ENCODE results near the gene CFAP65. TPM values are rescaled to one million over a fixed set of nuclear protein-coding genes. Genes with fewer than 3 reads are reported as not detected.

Gene CFAP65
- total and polyA plus RNA-seq, 2 of the 13 experiments (the other 11 are each of a cell fraction or from before 2014, with no cell fraction given): 0.05 TPM; not detected in 1

DNA sequence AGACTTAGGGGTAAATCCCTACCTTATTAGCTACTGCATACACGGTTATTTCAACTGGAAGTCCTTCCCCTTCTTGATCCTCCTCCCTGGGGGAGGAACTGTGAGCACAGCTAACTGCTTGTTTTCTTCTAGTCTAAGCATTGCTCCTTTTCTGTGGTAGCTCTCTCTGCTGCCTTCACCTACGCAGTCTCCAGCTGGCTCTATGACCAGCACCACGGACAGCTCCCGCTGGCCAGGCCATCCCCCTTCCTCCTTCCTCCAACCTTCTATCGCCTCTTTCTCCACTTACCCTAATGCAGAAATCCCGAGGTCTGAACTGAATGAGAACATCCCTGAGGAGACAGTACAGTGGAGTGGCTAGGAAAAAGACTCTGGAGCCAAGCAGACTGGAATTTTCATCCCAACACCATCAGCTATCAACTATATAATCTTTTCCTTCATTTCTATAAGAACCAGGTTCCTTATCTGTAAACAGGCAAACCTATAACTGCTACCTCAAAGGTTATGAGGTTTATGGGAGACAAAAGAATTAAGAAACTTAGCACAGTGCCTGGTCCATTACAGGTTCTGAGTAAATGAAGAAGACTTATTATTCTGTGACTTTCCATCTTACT lies 4.7 kb upstream of the CFAP65 start (continued):
- TF ChIP-seq, protein P1, sequence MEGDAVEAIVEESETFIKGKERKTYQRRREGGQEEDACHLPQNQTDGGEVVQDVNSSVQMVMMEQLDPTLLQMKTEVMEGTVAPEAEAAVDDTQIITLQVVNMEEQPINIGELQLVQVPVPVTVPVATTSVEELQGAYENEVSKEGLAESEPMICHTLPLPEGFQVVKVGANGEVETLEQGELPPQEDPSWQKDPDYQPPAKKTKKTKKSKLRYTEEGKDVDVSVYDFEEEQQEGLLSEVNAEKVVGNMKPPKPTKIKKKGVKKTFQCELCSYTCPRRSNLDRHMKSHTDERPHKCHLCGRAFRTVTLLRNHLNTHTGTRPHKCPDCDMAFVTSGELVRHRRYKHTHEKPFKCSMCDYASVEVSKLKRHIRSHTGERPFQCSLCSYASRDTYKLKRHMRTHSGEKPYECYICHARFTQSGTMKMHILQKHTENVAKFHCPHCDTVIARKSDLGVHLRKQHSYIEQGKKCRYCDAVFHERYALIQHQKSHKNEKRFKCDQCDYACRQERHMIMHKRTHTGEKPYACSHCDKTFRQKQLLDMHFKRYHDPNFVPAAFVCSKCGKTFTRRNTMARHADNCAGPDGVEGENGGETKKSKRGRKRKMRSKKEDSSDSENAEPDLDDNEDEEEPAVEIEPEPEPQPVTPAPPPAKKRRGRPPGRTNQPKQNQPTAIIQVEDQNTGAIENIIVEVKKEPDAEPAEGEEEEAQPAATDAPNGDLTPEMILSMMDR (CRISPR knock-in tag; IDR thresholded peaks at IDR 0.05): no peak
- TF ChIP-seq ZNF18 (CRISPR knock-in tag; IDR thresholded peaks at IDR 0.05; ENCODE audit: insufficient replicate concordance) (no peak), KLF11 (CRISPR knock-in tag; IDR thresholded peaks at IDR 0.05) (peak; percentile 92), HNRNPL (IDR thresholded peaks at IDR 0.05; ENCODE audit: low read depth, low read length) (no peak), NCOA2 (CRISPR knock-in tag; IDR thresholded peaks at IDR 0.05) (peak; percentile 65; the same call in 1 of the 2 replicates), STAG1 (CRISPR knock-in tag; IDR thresholded peaks at IDR 0.05) (no peak), SPEN (CRISPR knock-in tag; IDR thresholded peaks at IDR 0.05; ENCODE audit: low read depth) (0 out of 2 replicates have a peak, but pooled peaks have one; percentile 23), ZNF616 (CRISPR knock-in tag; IDR thresholded peaks at IDR 0.05; ENCODE audit: low read depth) (no peak), HMG20A (CRISPR knock-in tag; IDR thresholded peaks at IDR 0.05; ENCODE audit: borderline replicate concordance) (0 out of 2 replicates have a peak, but pooled peaks have one; percentile 44), SP140L (CRISPR knock-in tag; IDR thresholded peaks at IDR 0.05; ENCODE audit: borderline replicate concordance) (peak; percentile 83; the same call in 1 of the 2 replicates), HMGA1 (CRISPR knock-in tag; conservative IDR thresholded peaks at IDR 0.05) (no peak), ZNF672 (CRISPR knock-in tag; IDR thresholded peaks at IDR 0.05) (no peak), MED13 (CRISPR knock-in tag; IDR thresholded peaks at IDR 0.05) (0 out of 2 replicates have a peak, but pooled peaks have one; percentile 63), KDM6A (CRISPR knock-in tag; IDR thresholded peaks at IDR 0.05; ENCODE audit: low read depth) (no peak), SMAD1 (CRISPR knock-in tag; IDR thresholded peaks at IDR 0.05; ENCODE audit: borderline replicate concordance, low read depth) (no peak), ZNF790 (CRISPR knock-in tag; IDR thresholded peaks at IDR 0.05; ENCODE audit: borderline replicate concordance) (no peak), ZZZ3 (CRISPR knock-in tag; IDR thresholded peaks at IDR 0.05; ENCODE audit: borderline replicate concordance) (no peak), ZNF180 (CRISPR knock-in tag; IDR thresholded peaks at IDR 0.05; ENCODE audit: borderline replicate concordance, low read depth) (no peak)
- TF ChIP-seq, protein P2, sequence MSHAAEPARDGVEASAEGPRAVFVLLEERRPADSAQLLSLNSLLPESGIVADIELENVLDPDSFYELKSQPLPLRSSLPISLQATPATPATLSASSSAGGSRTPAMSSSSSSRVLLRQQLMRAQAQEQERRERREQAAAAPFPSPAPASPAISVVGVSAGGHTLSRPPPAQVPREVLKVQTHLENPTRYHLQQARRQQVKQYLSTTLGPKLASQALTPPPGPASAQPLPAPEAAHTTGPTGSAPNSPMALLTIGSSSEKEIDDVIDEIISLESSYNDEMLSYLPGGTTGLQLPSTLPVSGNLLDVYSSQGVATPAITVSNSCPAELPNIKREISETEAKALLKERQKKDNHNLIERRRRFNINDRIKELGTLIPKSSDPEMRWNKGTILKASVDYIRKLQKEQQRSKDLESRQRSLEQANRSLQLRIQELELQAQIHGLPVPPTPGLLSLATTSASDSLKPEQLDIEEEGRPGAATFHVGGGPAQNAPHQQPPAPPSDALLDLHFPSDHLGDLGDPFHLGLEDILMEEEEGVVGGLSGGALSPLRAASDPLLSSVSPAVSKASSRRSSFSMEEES (CRISPR knock-in tag; IDR thresholded peaks at IDR 0.05): peak; percentile 77
- TF ChIP-seq, protein P3, sequence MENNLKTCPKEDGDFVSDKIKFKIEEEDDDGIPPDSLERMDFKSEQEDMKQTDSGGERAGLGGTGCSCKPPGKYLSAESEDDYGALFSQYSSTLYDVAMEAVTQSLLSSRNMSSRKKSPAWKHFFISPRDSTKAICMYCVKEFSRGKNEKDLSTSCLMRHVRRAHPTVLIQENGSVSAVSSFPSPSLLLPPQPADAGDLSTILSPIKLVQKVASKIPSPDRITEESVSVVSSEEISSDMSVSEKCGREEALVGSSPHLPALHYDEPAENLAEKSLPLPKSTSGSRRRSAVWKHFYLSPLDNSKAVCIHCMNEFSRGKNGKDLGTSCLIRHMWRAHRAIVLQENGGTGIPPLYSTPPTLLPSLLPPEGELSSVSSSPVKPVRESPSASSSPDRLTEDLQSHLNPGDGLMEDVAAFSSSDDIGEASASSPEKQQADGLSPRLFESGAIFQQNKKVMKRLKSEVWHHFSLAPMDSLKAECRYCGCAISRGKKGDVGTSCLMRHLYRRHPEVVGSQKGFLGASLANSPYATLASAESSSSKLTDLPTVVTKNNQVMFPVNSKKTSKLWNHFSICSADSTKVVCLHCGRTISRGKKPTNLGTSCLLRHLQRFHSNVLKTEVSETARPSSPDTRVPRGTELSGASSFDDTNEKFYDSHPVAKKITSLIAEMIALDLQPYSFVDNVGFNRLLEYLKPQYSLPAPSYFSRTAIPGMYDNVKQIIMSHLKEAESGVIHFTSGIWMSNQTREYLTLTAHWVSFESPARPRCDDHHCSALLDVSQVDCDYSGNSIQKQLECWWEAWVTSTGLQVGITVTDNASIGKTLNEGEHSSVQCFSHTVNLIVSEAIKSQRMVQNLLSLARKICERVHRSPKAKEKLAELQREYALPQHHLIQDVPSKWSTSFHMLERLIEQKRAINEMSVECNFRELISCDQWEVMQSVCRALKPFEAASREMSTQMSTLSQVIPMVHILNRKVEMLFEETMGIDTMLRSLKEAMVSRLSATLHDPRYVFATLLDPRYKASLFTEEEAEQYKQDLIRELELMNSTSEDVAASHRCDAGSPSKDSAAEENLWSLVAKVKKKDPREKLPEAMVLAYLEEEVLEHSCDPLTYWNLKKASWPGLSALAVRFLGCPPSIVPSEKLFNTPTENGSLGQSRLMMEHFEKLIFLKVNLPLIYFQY (CRISPR knock-in tag; IDR thresholded peaks at IDR 0.05; ENCODE audit: borderline replicate concordance): peak; percentile 70; the same call in 1 of the 2 replicates

All from HepG2 (cell line).